Measurements from ENCODE around the gene C4orf50. TPM values are rescaled to one million over a fixed set of nuclear protein-coding genes. Genes with fewer than 3 reads are reported as not detected.

The C4orf50 gene
- total and polyA plus RNA-seq, 12 donors, result 0.08 to 1.4 (median 0.56) TPM; not detected in 4

- Histone ChIP-seq H3K27ac (no peak overlapping the region), H3K27me3 (peaks cover 1% of the 10 kb centered on the region), H3K4me3 (no peak overlapping the region), H3K36me3 (replicated peaks in 1 of 2) (no peaks in the 10 kb centered on the region), H3K9me3 (replicated peaks in 1 of 3) (no peaks in the 10 kb centered on the region), H3K4me1 (replicated peaks in 1 of 2) (no peaks in the 10 kb centered on the region)
- intact Hi-C loops (cut with DNase I), result no loop called here
- TF ChIP-seq POLR2A (IDR thresholded peaks at IDR 0.05) (no peak), CTCF (IDR thresholded peaks at IDR 0.05) (no peak)
- DNase-seq, result no peak
- WGBS, 4 donors, result 88 to 93% (median 89%) methylated on average over 3 of the region's 3 CpGs
Observed at GRCh38 chr4:5927116-5927515, 91.1 kb downstream of the C4orf50 start.

GRCh38 chr4:5926598-5926997, 91.6 kb downstream of the C4orf50 start:
- intact Hi-C loops (cut with DNase I), result no loop called here
- Histone ChIP-seq H3K36me3 (replicated peaks in 1 of 2) (no peaks in the 10 kb centered on the region), H3K27ac (no peak overlapping the region), H3K9me3 (replicated peaks in 1 of 3) (no peaks in the 10 kb centered on the region), H3K27me3 (no peaks in the 10 kb centered on the region), H3K4me3 (no peak overlapping the region), H3K4me1 (replicated peaks in 1 of 2) (no peaks in the 10 kb centered on the region)
- WGBS, 4 donors, result 65 to 69% (median 65%) methylated on average over 7 of the region's 7 CpGs
- TF ChIP-seq POLR2A (IDR thresholded peaks at IDR 0.05) (no peak), CTCF (IDR thresholded peaks at IDR 0.05) (no peak)
- no peak for DNase-seq

GRCh38 chr4:5925419-5926200, 92.6 kb downstream of the C4orf50 start:
- no peak for DNase-seq
- no peaks in the 10 kb centered on the region for H3K27me3 ChIP-seq

More at GRCh38 chr4:5925419-5926200, 92.6 kb downstream of the C4orf50 start:
- H3K4me3 ChIP-seq, result no peak overlapping the region
- 80 to 92% (median 81%) methylated on average over 13 to 16 of the region's 16 CpGs for WGBS, 4 donors
- no peaks in the 10 kb centered on the region for H3K4me1 ChIP-seq (replicated peaks in 1 of 2)
- TF ChIP-seq CTCF (IDR thresholded peaks at IDR 0.05), result no peak
- TF ChIP-seq POLR2A (IDR thresholded peaks at IDR 0.05), result no peak
- no peaks in the 10 kb centered on the region for H3K36me3 ChIP-seq (replicated peaks in 1 of 2)
- no peaks in the 10 kb centered on the region for H3K9me3 ChIP-seq (replicated peaks in 1 of 3)
- no peak overlapping the region for H3K27ac ChIP-seq
- intact Hi-C loops (cut with DNase I), result no loop called here
